Activated naive CD4-positive, alpha-beta T cell treated with anti-CD3 and anti-CD28 coated beads, Interleukin-2, amount 50 U/mL, for 24 hours (primary cell): ENCODE data around the gene PNMA1.

ENCODE experiments used
- H3K27ac Mint-ChIP-seq: one replicate; pipeline ENCODE4 v1.8.0; 2021; ENCODE audit warnings: mild to moderate bottlenecking, mixed read lengths
- H3K27me3 Mint-ChIP-seq: one replicate; pipeline ENCODE4 v1.8.0; 2021; ENCODE audit warnings: mixed read lengths
- H3K36me3 Mint-ChIP-seq: one replicate; pipeline ENCODE4 v1.8.0; 2021; ENCODE audit warnings: mixed read lengths
- H3K4me1 Mint-ChIP-seq: one replicate; pipeline ENCODE4 v1.8.0; 2021; ENCODE audit warnings: mixed read lengths
- H3K4me3 Mint-ChIP-seq: one replicate; pipeline ENCODE4 v1.8.0; 2021; ENCODE audit warnings: mild to moderate bottlenecking, mixed read lengths
- H3K9me3 Mint-ChIP-seq: one replicate; pipeline ENCODE4 v1.8.0; 2021; ENCODE audit warnings: mixed read lengths

Gene PNMA1

GRCh38 chr14:73744175-73744867, 30.1 kb upstream of the PNMA1 start:
- H3K36me3 Mint-ChIP-seq: no peaks in the 10 kb centered on the region
- peak overlapping the region; percentile 82 for H3K4me3 Mint-ChIP-seq
- no peaks in the 10 kb centered on the region for H3K9me3 Mint-ChIP-seq
- H3K4me1 Mint-ChIP-seq: peaks cover 92% of the 10 kb centered on the region
- H3K27ac Mint-ChIP-seq: peak overlapping the region; percentile 97
- no peaks in the 10 kb centered on the region for H3K27me3 Mint-ChIP-seq

- no peaks in the 10 kb centered on the region for H3K27me3 Mint-ChIP-seq
- H3K4me3 Mint-ChIP-seq: peak overlapping the region; percentile 82
- H3K27ac Mint-ChIP-seq: peak overlapping the region; percentile 97
- H3K9me3 Mint-ChIP-seq: no peaks in the 10 kb centered on the region
- peaks cover 84% of the 10 kb centered on the region for H3K4me1 Mint-ChIP-seq
- H3K36me3 Mint-ChIP-seq: no peaks in the 10 kb centered on the region
Observed at GRCh38 chr14:73743431-73743931, 29.3 kb upstream of the PNMA1 start.

- H3K4me3 Mint-ChIP-seq: peak overlapping the region; percentile 82
- H3K4me1 Mint-ChIP-seq: peaks cover 76% of the 10 kb centered on the region
- H3K27ac Mint-ChIP-seq: peak overlapping the region; percentile 97
- H3K36me3 Mint-ChIP-seq: no peaks in the 10 kb centered on the region
- no peaks in the 10 kb centered on the region for H3K27me3 Mint-ChIP-seq
- H3K9me3 Mint-ChIP-seq: no peaks in the 10 kb centered on the region
Observed at GRCh38 chr14:73742520-73743238, 28.5 kb upstream of the PNMA1 start.

DNA sequence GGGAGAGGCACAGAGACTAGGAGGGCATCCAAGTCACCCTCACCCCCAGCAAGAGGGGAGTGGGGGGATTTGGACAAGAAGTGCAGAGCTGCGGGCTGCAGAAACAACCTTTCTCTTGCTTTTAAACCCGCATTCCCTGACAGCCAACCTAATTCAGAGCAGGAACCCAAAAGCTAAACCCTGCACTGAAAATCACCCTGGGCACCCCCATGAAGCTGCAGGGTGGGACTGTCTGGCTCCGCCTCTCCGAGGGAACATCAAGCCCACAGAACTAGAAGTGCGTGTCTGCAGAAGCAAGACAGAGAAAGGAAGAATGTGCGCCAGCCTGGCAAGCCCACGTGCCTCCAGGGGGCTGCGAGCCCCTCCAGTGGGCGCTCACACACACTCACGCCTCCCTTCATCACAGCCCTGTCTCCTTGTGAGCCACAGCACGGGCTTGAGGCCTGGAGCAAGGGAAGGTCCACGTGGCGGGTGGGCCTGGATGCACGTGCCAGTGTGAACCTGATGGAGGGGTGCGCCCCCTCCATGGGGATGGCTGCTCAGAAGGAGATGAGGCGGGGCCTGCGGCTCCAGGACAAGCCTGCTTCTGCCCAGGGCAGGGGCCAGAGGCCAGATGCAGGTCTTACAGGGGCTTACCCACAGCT, 27.8 kb upstream of the PNMA1 start:
- H3K27me3 Mint-ChIP-seq: no peaks in the 10 kb centered on the region
- H3K4me3 Mint-ChIP-seq: peak overlapping the region; percentile 82
- no peaks in the 10 kb centered on the region for H3K36me3 Mint-ChIP-seq
- peak overlapping the region; percentile 97 for H3K27ac Mint-ChIP-seq
- peaks cover 73% of the 10 kb centered on the region for H3K4me1 Mint-ChIP-seq
- no peaks in the 10 kb centered on the region for H3K9me3 Mint-ChIP-seq

- H3K27me3 Mint-ChIP-seq: no peaks in the 10 kb centered on the region
- H3K9me3 Mint-ChIP-seq: no peaks in the 10 kb centered on the region
- peak overlapping the region; percentile 97 for H3K27ac Mint-ChIP-seq
- no peaks in the 10 kb centered on the region for H3K36me3 Mint-ChIP-seq
- peaks cover 70% of the 10 kb centered on the region for H3K4me1 Mint-ChIP-seq
- peak overlapping the region; percentile 82 for H3K4me3 Mint-ChIP-seq
Observed at GRCh38 chr14:73741386-73741875, 27.2 kb upstream of the PNMA1 start.

GRCh38 chr14:73740618-73741326, 26.6 kb upstream of the PNMA1 start:
- Mint-ChIP-seq H3K36me3 (no peaks in the 10 kb centered on the region), H3K4me3 (peak overlapping the region; percentile 82), H3K9me3 (no peaks in the 10 kb centered on the region), H3K27ac (peak overlapping the region; percentile 74), H3K4me1 (peaks cover 67% of the 10 kb centered on the region), H3K27me3 (no peaks in the 10 kb centered on the region)

- H3K36me3 Mint-ChIP-seq: no peaks in the 10 kb centered on the region
- no peaks in the 10 kb centered on the region for H3K9me3 Mint-ChIP-seq
- peaks cover 64% of the 10 kb centered on the region for H3K4me1 Mint-ChIP-seq
- no peaks in the 10 kb centered on the region for H3K27me3 Mint-ChIP-seq
- no peak overlapping the region for H3K4me3 Mint-ChIP-seq
- peak overlapping the region; percentile 74 for H3K27ac Mint-ChIP-seq
Observed at GRCh38 chr14:73739899-73740617, 25.9 kb upstream of the PNMA1 start.

- Mint-ChIP-seq H3K27me3 (no peaks in the 10 kb centered on the region), H3K4me1 (peaks cover 56% of the 10 kb centered on the region), H3K36me3 (peaks cover 5% of the 10 kb centered on the region), H3K27ac (no peak overlapping the region), H3K4me3 (no peak overlapping the region), H3K9me3 (no peaks in the 10 kb centered on the region)
Observed at GRCh38 chr14:73739174-73739898, 25.2 kb upstream of the PNMA1 start.

GRCh38 chr14:73738518-73739173, 24.5 kb upstream of the PNMA1 start:
- Mint-ChIP-seq H3K36me3 (peaks cover 5% of the 10 kb centered on the region), H3K9me3 (no peaks in the 10 kb centered on the region), H3K27ac (no peak overlapping the region), H3K4me3 (no peak overlapping the region), H3K4me1 (peaks cover 50% of the 10 kb centered on the region), H3K27me3 (no peaks in the 10 kb centered on the region)

DNA sequence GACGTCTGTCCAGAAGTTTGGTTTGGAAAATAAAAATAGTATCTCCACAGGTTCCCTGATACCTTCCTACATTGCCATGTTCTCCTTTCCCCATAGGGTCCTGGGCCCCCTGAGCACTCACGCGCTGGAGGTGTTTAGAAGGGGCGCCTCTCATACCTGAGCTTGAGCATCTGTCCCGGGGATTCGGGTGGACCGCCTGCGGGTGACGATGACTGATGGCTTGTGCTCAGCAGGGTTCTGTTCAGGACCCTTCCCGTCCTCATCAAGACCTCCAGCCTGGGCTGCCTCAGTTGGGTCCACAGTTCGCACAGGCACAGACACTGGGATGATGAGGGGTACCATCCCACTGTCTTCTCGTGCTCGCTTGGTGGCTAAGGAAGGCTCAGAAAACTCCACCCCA, 22.7 kb upstream of the PNMA1 start:
- H3K9me3 Mint-ChIP-seq: no peaks in the 10 kb centered on the region
- H3K27me3 Mint-ChIP-seq: no peaks in the 10 kb centered on the region
- H3K4me3 Mint-ChIP-seq: no peak overlapping the region
- peaks cover 8% of the 10 kb centered on the region for H3K36me3 Mint-ChIP-seq
- H3K27ac Mint-ChIP-seq: peak overlapping the region; percentile 74
- H3K4me1 Mint-ChIP-seq: peaks cover 36% of the 10 kb centered on the region

DNA sequence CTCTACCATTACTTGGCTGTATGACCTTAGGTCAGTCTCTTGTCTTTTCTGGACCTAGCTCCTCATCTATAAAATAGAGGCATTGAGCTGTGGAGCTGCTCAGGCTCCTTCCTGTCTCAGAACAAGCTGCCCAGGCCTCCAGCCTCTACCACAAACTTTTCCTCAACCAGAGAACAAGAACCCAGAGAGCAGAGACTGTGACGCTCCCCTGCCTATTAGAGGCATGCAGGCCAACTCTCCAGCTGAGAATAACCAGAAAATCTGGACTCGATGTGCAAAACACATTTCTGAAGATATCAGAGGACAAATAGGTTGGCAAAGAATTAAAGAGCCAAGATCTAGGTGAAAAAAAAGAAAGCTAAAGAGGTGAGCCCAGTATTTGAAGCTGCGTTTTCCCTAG, 17.8 kb upstream of the PNMA1 start:
- Mint-ChIP-seq H3K36me3 (peaks cover 12% of the 10 kb centered on the region), H3K4me1 (peaks cover 30% of the 10 kb centered on the region), H3K27me3 (no peaks in the 10 kb centered on the region), H3K4me3 (no peak overlapping the region), H3K9me3 (no peaks in the 10 kb centered on the region), H3K27ac (peak overlapping the region; percentile 81)

DNA sequence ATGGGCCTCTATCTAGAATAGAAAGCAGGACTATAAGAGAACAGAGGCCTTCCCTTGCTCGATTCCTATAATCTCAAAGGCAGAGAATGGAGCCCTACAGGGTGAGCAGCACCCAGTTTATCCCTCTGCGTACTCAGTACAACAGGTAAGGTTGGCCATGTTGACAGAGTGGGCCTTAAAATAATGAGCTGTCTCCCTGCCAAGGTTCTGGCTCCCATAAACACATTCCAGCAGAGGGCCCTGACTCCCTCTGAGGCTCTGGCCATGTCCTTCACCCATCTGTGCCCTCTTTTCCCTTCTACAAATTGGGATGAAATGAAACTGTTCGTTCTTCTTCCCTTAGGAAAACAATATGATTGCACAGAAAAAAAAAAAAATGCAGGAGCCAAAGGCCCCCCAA, 16.9 kb upstream of the PNMA1 start:
- H3K4me1 Mint-ChIP-seq: peaks cover 27% of the 10 kb centered on the region
- H3K27me3 Mint-ChIP-seq: no peaks in the 10 kb centered on the region
- H3K9me3 Mint-ChIP-seq: no peaks in the 10 kb centered on the region
- no peak overlapping the region for H3K4me3 Mint-ChIP-seq
- no peak overlapping the region for H3K27ac Mint-ChIP-seq
- H3K36me3 Mint-ChIP-seq: peaks cover 12% of the 10 kb centered on the region

DNA sequence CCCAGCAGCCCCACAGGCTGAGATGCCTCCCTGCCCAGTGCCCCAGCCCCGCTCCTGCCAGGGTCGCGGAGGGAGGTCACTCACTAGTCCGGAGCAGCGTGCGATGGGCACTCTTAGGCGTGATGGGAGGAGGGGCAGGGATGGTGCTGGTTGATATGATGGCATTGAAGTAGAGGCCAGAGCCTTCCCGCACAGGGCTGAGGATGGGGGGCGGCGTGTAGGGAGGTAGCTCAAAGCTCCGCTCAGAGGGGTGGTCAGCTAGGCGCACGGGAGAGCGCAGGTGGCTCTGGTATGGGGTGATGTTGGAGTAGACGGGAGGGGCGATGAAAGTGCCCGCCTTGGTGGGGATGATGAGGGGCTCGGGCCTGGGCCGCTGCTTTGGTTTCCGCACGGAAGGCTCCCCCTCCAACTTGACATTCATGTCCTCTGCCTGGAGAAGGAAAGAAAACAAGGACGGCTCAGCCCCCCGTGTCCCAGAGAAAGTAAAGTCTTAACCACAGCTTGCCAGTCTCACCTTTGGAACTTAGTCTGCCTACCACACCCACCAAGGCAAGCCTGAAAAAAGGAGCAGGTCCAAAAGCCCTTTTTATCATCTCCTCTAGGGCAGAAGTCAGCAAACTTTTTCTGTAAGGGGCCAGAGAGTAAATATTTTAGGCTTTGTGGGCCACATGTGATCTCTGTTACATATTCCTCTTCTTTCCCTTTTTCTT, 15.5 kb upstream of the PNMA1 start:
- H3K27me3 Mint-ChIP-seq: no peaks in the 10 kb centered on the region
- peaks cover 27% of the 10 kb centered on the region for H3K4me1 Mint-ChIP-seq
- peak overlapping the region; percentile 4 for H3K27ac Mint-ChIP-seq
- H3K9me3 Mint-ChIP-seq: no peaks in the 10 kb centered on the region
- peaks cover 12% of the 10 kb centered on the region for H3K36me3 Mint-ChIP-seq
- no peak overlapping the region for H3K4me3 Mint-ChIP-seq
